Neuronal stem cell (in vitro differentiated cells): Measurements from ENCODE around the gene TCERG1.

ENCODE experiments used
- DNase-seq: peaks from one replicate; pipeline ENCODE4 v3.0.0-alpha.2; 2013; ENCODE audit warnings: low spot score
- H2AFZ ChIP-seq: one replicate; pipeline ENCODE4 v1.6.1; 2013; ENCODE audit warnings: mild to moderate bottlenecking, low read length, inconsistent platforms
- H2AK5ac ChIP-seq: 2 replicates; pipeline ENCODE4 v1.6.1; 2013; ENCODE audit warnings: low read depth, mild to moderate bottlenecking, inconsistent platforms, low read length, moderate library complexity, mixed read lengths
- H2BK120ac ChIP-seq: 2 replicates; pipeline ENCODE4 v1.6.1; 2013; ENCODE audit warnings: low read depth, mild to moderate bottlenecking, inconsistent platforms, low read length, moderate library complexity, mixed read lengths
- H2BK12ac ChIP-seq: one replicate; pipeline ENCODE4 v1.6.1; 2013; ENCODE audit warnings: low read length, inconsistent platforms
- H2BK15ac ChIP-seq: 2 replicates; pipeline ENCODE4 v1.6.1; 2013; ENCODE audit warnings: mild to moderate bottlenecking, low read length, inconsistent platforms, mixed read lengths
- H2BK5ac ChIP-seq: one replicate; pipeline ENCODE4 v1.6.1; 2013; ENCODE audit warnings: inconsistent platforms, mild to moderate bottlenecking, low read length, moderate library complexity
- H3K14ac ChIP-seq: one replicate; pipeline ENCODE4 v1.6.1; 2013; ENCODE audit warnings: low read length, inconsistent platforms
- H3K18ac ChIP-seq: 2 replicates; pipeline ENCODE4 v1.6.1; 2013; ENCODE audit warnings: low read length, inconsistent platforms
- H3K23ac ChIP-seq: 2 replicates; pipeline ENCODE4 v1.6.1; 2013; ENCODE audit warnings: low read depth, mild to moderate bottlenecking, mixed read lengths, low read length, inconsistent platforms; ENCODE audit not compliant: poor library complexity
- H3K27ac ChIP-seq: replicated peaks from 3 replicates; pipeline ENCODE4 v1.5.1; 2013; ENCODE audit warnings: low read length, inconsistent platforms
- H3K27me3 ChIP-seq, 3 experiments: 2 replicates each; pipeline ENCODE4 v1.6.1; 2013; ENCODE audit warnings: low read length in 3 of 3, mild to moderate bottlenecking in 2 of 3, inconsistent platforms in 1 of 3, low read depth in 1 of 3, mixed read lengths in 1 of 3, moderate library complexity in 1 of 3; ENCODE audit not compliant: control insufficient read depth in 3 of 3, insufficient read depth in 3 of 3
- H3K36me3 ChIP-seq, 2 donors: replicated peaks in 1 of 2; 2 replicates each; pipeline ENCODE4 v1.6.1; 2013; ENCODE audit warnings: low read length in 2 of 2; ENCODE audit not compliant: control insufficient read depth in 2 of 2, insufficient read depth in 2 of 2
- H3K4ac ChIP-seq: 2 replicates; pipeline ENCODE4 v1.6.1; 2013; ENCODE audit warnings: inconsistent platforms, mild to moderate bottlenecking, low read length, moderate library complexity
- H3K4me1 ChIP-seq, 2 donors: 1 replicate in 1 of 2; 2 replicates in 1 of 2; pipeline ENCODE4 v1.6.1; 2013; ENCODE audit warnings: low read length in 2 of 2, low read depth in 1 of 2; ENCODE audit not compliant: control insufficient read depth in 2 of 2, insufficient read depth in 1 of 2
- H3K4me2 ChIP-seq: one replicate; pipeline ENCODE4 v1.6.1; 2013; ENCODE audit warnings: mild to moderate bottlenecking, low read length, inconsistent platforms; ENCODE audit not compliant: insufficient read depth, poor library complexity, severe bottlenecking
- H3K4me3 ChIP-seq, 2 donors: 2 replicates each; pipeline ENCODE4 v1.5.1; 2013; ENCODE audit warnings: low read length in 2 of 2, mild to moderate bottlenecking in 2 of 2, inconsistent platforms in 1 of 2, moderate library complexity in 1 of 2
- H3K79me1 ChIP-seq: one replicate; pipeline ENCODE4 v1.6.1; 2013; ENCODE audit warnings: low read depth, mild to moderate bottlenecking, inconsistent platforms, low read length, moderate library complexity
- H3K9ac ChIP-seq: one replicate; pipeline ENCODE4 v1.6.1; 2013; ENCODE audit warnings: mild to moderate bottlenecking, low read depth, low read length, inconsistent platforms; ENCODE audit not compliant: poor library complexity
- H3K9me3 ChIP-seq, 2 donors: replicated peaks in 1 of 2; 2 replicates each; pipeline versions ENCODE3 to v1.6.1; 2013; ENCODE audit warnings: low read length in 2 of 2, mild to moderate bottlenecking in 2 of 2, inconsistent platforms in 1 of 2, low read depth in 1 of 2, mixed read lengths in 1 of 2, moderate library complexity in 1 of 2; ENCODE audit not compliant: control insufficient read depth in 2 of 2, insufficient read depth in 1 of 2
- H4K8ac ChIP-seq: one replicate; pipeline ENCODE4 v1.6.1; 2013; ENCODE audit warnings: low read depth, mild to moderate bottlenecking, inconsistent platforms, low read length, moderate library complexity
- H4K91ac ChIP-seq: one replicate; pipeline ENCODE4 v1.6.1; 2013; ENCODE audit warnings: low read length, low read depth, mild to moderate bottlenecking, inconsistent platforms; ENCODE audit not compliant: poor library complexity
- WGBS, 2 donors: extraction: QIAGEN DNeasy Blood & Tissue Kit; methylation state at CpG; one replicate each; pipeline ENCODE4 v1.1.7; 2013; ENCODE audit warnings: missing lambda C conversion rate in 2 of 2, mixed read lengths in 1 of 2; ENCODE audit not compliant: insufficient read length in 2 of 2, insufficient replicate concordance in 1 of 2; ENCODE audit errors: extremely low coverage in 2 of 2; 5-methylcytosine and 5-hydroxymethylcytosine counted together

The TCERG1 gene

GRCh38 chr5:146401021-146401420 lies 46.1 kb upstream of the TCERG1 start:
- DNase-seq = no peak
- Histone ChIP-seq H3K27ac (no peak overlapping the region), H2AFZ (no peak overlapping the region), H3K4me3 (no peak overlapping the region), H4K8ac (no peak overlapping the region), H3K27me3 (peaks cover 0 to 40% (median 0%) of the 10 kb centered on the region in 3 experiments), H3K36me3 (no peaks in the 10 kb centered on the region), H3K4me2 (no peak overlapping the region), H3K18ac (no peak overlapping the region), H3K4ac (no peak overlapping the region), H3K9me3 (no peaks in the 10 kb centered on the region), H2BK120ac (no peak overlapping the region), H3K4me1 (peaks cover 0 to 2% of the 10 kb centered on the region in 2 donors), H2AK5ac (no peak overlapping the region), H4K91ac (no peak overlapping the region), H2BK12ac (no peak overlapping the region), H3K9ac (no peak overlapping the region), H3K23ac (no peak overlapping the region), H2BK15ac (no peak overlapping the region), H3K14ac (no peak overlapping the region), H3K79me1 (no peaks in the 10 kb centered on the region), H2BK5ac (no peak overlapping the region)
- no CpG with 5 or more reads among the region's 9 CpGs for WGBS, 2 donors

- Histone ChIP-seq H3K23ac (no peak overlapping the region), H3K4ac (no peak overlapping the region)
- DNase-seq = no peak
Observed at GRCh38 chr5:146402949-146403348, 44.2 kb upstream of the TCERG1 start.

GRCh38 chr5:146409054-146409671 lies 38.0 kb upstream of the TCERG1 start:
- Histone ChIP-seq H2BK120ac (no peak overlapping the region), H4K91ac (no peak overlapping the region), H3K4me3 (no peak overlapping the region), H2BK5ac (no peak overlapping the region), H3K27ac (no peak overlapping the region), H3K4me1 (peaks cover 4% of the 10 kb centered on the region in 2 donors), H3K79me1 (no peaks in the 10 kb centered on the region), H3K4ac (no peak overlapping the region), H2AK5ac (no peak overlapping the region), H2AFZ (peak overlapping the region; percentile 48), H2BK15ac (no peak overlapping the region), H4K8ac (no peak overlapping the region), H3K14ac (no peak overlapping the region), H3K9me3 (no peaks in the 10 kb centered on the region), H2BK12ac (no peak overlapping the region), H3K9ac (no peak overlapping the region), H3K23ac (no peak overlapping the region), H3K36me3 (no peaks in the 10 kb centered on the region), H3K4me2 (no peak overlapping the region), H3K27me3 (peaks cover 0 to 43% (median 0%) of the 10 kb centered on the region in 3 experiments), H3K18ac (no peak overlapping the region)
- WGBS, 2 donors = no CpG with 5 or more reads among the region's 11 CpGs
- peak; percentile 9 for DNase-seq

More at GRCh38 chr5:146402949-146403348, 44.2 kb upstream of the TCERG1 start:
- H2BK12ac ChIP-seq = no peak overlapping the region
- H2BK120ac ChIP-seq = no peak overlapping the region
- no peaks in the 10 kb centered on the region for H3K79me1 ChIP-seq
- H2AFZ ChIP-seq = no peak overlapping the region
- no peak overlapping the region for H3K4me3 ChIP-seq
- H2BK5ac ChIP-seq = no peak overlapping the region
- peaks cover 0 to 2% of the 10 kb centered on the region in 2 donors for H3K4me1 ChIP-seq
- H3K4me2 ChIP-seq = no peak overlapping the region
- H3K9ac ChIP-seq = peak overlapping the region; percentile 3
- H3K14ac ChIP-seq = no peak overlapping the region
- no peaks in the 10 kb centered on the region for H3K9me3 ChIP-seq
- no peak overlapping the region for H4K91ac ChIP-seq
- H3K27me3 ChIP-seq = peaks cover 0 to 53% (median 0%) of the 10 kb centered on the region in 3 experiments
- no peak overlapping the region for H2BK15ac ChIP-seq
- no peak overlapping the region for H2AK5ac ChIP-seq
- H3K36me3 ChIP-seq = no peaks in the 10 kb centered on the region
- H4K8ac ChIP-seq = no peak overlapping the region
- no peak overlapping the region for H3K27ac ChIP-seq
- H3K18ac ChIP-seq = no peak overlapping the region
- WGBS, 2 donors = no CpG with 5 or more reads among the region's 4 CpGs

- no peak overlapping the region for H4K91ac ChIP-seq
- H4K8ac ChIP-seq = no peak overlapping the region
- H3K36me3 ChIP-seq = no peaks in the 10 kb centered on the region
- no peak overlapping the region for H2BK5ac ChIP-seq
- peaks cover 0 to 47% (median 0%) of the 10 kb centered on the region in 3 experiments for H3K27me3 ChIP-seq
- no CpG with 5 or more reads among the region's 2 CpGs for WGBS, 2 donors
- no peak overlapping the region for H3K4me2 ChIP-seq
- no peak overlapping the region for H2AFZ ChIP-seq
- H2AK5ac ChIP-seq = no peak overlapping the region
- no peak overlapping the region for H3K4me3 ChIP-seq
- no peak overlapping the region for H3K4ac ChIP-seq
- DNase-seq = no peak
- no peak overlapping the region for H2BK12ac ChIP-seq
- no peak overlapping the region for H3K9ac ChIP-seq
- no peak overlapping the region for H3K23ac ChIP-seq
- no peak overlapping the region for H2BK120ac ChIP-seq
- H2BK15ac ChIP-seq = no peak overlapping the region
- no peaks in the 10 kb centered on the region for H3K9me3 ChIP-seq
- peaks cover 4% of the 10 kb centered on the region in 2 donors for H3K4me1 ChIP-seq
- no peaks in the 10 kb centered on the region for H3K79me1 ChIP-seq
- H3K27ac ChIP-seq = no peak overlapping the region
- no peak overlapping the region for H3K18ac ChIP-seq
- H3K14ac ChIP-seq = no peak overlapping the region
Observed at GRCh38 chr5:146410272-146410671, 36.9 kb upstream of the TCERG1 start.
